Sigmoid colon (tissue), 7 donors: ENCODE results near the gene AMT. TPM values are rescaled to one million over a fixed set of nuclear protein-coding genes. Genes with fewer than 3 reads are reported as not detected.

Experiments
- DNase-seq: peaks from one replicate; pipeline ENCODE4 v3.0.0-alpha.2; 2019
- H3K27ac ChIP-seq, 4 donors: fragments of 200-600 bp; sonication (generic); one replicate each; pipeline ENCODE4 v1.5.1; 2016 to 2019; ENCODE audit warnings: mild to moderate bottlenecking in 1 of 4
- H3K27me3 ChIP-seq, 3 donors: fragments of 200-600 bp; sonication (generic); one replicate each; pipeline ENCODE4 v1.5.1; 2019; ENCODE audit warnings: mild to moderate bottlenecking in 1 of 3
- H3K36me3 ChIP-seq, 4 donors: fragments of 200-600 bp; sonication (generic); one replicate each; pipeline ENCODE4 v1.5.1; 2016 to 2019
- H3K4me1 ChIP-seq, 4 donors: fragments of 200-600 bp; sonication (generic); one replicate each; pipeline ENCODE4 v1.5.1; 2017 to 2019
- H3K4me3 ChIP-seq, 4 donors: fragments of 200-600 bp; sonication (generic); one replicate each; pipeline ENCODE4 v1.5.1; 2017 to 2019; ENCODE audit warnings: mild to moderate bottlenecking in 2 of 4, moderate library complexity in 1 of 4
- H3K9me3 ChIP-seq, 4 donors: fragments of 200-600 bp in 3 of 4; sonication (generic) in 3 of 4; one replicate each; pipeline versions ENCODE4 v1.5.1 to v1.6.1; 2013 to 2019
- EP300 ChIP-seq, 4 donors: sonication (generic); formaldehyde crosslinking; IDR thresholded peaks; one replicate each; pipeline ENCODE4 v1.6.1; 2017; ENCODE audit warnings: antibody characterized with exemption in 4 of 4
- POLR2A ChIP-seq, 2 donors: fragments of 450-650 bp; IDR thresholded peaks; one replicate each; pipeline ENCODE4 v1.6.1; 2016; ENCODE audit warnings: antibody characterized with exemption in 2 of 2, mild to moderate bottlenecking in 2 of 2, moderate library complexity in 2 of 2
- POLR2AphosphoS5 ChIP-seq, 4 donors: sonication (generic); formaldehyde crosslinking; IDR thresholded peaks; one replicate each; pipeline ENCODE4 v1.6.1; 2017; ENCODE audit warnings: antibody characterized with exemption in 4 of 4
- WGBS, 2 donors: extraction: QIAGEN DNeasy Blood & Tissue Kit; methylation state at CpG; one replicate each; pipeline ENCODE4 v1.1.7; 2013; 5-methylcytosine and 5-hydroxymethylcytosine counted together
- intact Hi-C: fragments of 100-400 bp; cut with DNase I; formaldehyde crosslinking; loops from one replicate; pipeline ENCODE4 v1.15.1; 2023
- polyA plus RNA-seq, 3 donors: library from polyadenylated mRNA; stranded (reverse); fragments of 200-250 nt; gene quantifications; one replicate each; pipeline ENCODE4 v1.2.3, GENCODE V29; 2013
- total RNA-seq, 4 donors: library from RNA; depleted of rRNA; stranded (reverse); fragments of >200 nt; gene quantifications; one replicate each; pipeline ENCODE4 v1.1.0, GENCODE V29; 2016
- TF ChIP-seq, protein P1 (sequence below), 4 experiments: fragments of 450-650 bp in 3 of 4; fragments of 200-600 bp in 1 of 4; IDR thresholded peaks; one replicate each; pipeline ENCODE4 v1.5.1; 2016 to 2019; ENCODE audit warnings: antibody characterized with exemption in 4 of 4, mild to moderate bottlenecking in 3 of 4, moderate library complexity in 2 of 4
- donor health status: healthy with polysubstance abuse.
- donor health status: Bipolar disorder and iron deficiency.
- donor health status: healthy.

AMT gene
- total and polyA plus RNA-seq, 7 donors: 3.1 to 16.1 (median 11.5) TPM

DNA sequence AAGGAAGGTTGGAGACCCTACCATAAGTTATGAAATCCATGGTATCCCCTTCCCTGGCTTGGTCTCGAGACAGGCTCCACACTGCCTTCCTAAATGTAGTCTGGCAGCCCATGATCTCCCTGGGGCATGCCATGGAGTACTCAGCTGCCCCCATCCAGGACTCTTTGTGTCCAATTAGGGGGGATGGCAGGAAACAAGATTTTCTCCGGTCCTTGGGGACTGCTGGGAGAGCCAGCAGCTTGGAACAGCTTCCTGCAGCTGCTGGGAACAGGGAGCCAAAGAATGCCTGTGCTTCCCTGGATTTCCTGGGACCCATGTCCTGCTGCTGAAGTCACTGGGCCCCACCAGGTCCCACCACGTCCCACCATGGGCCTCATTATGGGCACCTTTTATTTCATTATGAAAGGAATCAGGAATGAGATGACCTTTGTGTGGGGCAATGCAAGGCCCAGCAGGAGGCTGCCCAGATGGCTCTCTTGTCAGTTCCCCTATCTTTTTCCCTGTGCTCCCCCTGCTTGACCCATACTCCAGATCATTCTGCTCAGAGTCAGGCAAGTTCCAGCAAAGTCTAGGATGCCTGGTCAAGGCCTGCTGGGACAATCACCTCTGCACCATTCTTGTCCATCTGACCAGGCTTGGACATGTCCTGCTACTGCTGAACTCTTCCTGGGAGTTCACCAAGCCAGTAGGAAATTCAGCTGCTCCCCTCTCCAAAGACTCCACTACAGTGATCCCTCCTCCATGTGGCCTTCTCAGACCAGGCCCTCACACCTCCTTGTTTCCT lies 32.8 kb upstream of the AMT start:
- intact Hi-C loops: no loop called here
- no peak for TF ChIP-seq EP300 (IDR thresholded peaks at IDR 0.05)
- TF ChIP-seq POLR2AphosphoS5 (IDR thresholded peaks at IDR 0.05): no peak
- TF ChIP-seq, protein P1, sequence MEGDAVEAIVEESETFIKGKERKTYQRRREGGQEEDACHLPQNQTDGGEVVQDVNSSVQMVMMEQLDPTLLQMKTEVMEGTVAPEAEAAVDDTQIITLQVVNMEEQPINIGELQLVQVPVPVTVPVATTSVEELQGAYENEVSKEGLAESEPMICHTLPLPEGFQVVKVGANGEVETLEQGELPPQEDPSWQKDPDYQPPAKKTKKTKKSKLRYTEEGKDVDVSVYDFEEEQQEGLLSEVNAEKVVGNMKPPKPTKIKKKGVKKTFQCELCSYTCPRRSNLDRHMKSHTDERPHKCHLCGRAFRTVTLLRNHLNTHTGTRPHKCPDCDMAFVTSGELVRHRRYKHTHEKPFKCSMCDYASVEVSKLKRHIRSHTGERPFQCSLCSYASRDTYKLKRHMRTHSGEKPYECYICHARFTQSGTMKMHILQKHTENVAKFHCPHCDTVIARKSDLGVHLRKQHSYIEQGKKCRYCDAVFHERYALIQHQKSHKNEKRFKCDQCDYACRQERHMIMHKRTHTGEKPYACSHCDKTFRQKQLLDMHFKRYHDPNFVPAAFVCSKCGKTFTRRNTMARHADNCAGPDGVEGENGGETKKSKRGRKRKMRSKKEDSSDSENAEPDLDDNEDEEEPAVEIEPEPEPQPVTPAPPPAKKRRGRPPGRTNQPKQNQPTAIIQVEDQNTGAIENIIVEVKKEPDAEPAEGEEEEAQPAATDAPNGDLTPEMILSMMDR (IDR thresholded peaks at IDR 0.05): no peak
- no peak for TF ChIP-seq POLR2A (IDR thresholded peaks at IDR 0.05)
- Histone ChIP-seq H3K4me3 (no peak overlapping the region), H3K27me3 (no peaks in the 10 kb centered on the region), H3K27ac (no peak overlapping the region), H3K4me1 (peaks cover 0 to 7% (median 0%) of the 10 kb centered on the region in 4 donors), H3K36me3 (no peaks in the 10 kb centered on the region), H3K9me3 (no peaks in the 10 kb centered on the region)
- no peak for DNase-seq
- WGBS, 2 donors: 77 to 82% methylated on average over 3 of the region's 3 CpGs

DNA sequence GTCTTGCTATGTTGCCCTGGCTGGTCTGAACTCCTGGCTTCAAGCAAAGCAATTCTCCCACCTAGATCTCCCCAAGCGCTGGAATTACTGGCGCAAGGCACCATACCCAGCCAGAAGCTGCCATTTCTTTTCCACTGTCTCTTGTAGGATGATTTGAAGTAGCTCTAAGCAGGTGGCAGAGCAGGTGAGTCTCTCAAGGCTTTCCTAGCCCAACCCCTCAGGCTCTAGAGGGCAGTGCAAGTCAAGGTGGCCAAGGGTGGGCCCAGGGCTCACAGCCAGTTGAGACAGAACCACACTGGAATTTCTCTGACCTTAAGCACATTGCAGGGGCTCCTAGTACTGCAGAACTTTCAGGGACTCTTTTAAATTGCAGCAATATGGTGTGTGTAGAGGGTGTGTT lies 32.2 kb upstream of the AMT start:
- 72 to 74% methylated on average over 2 of the region's 2 CpGs for WGBS, 2 donors
- intact Hi-C loops: no loop called here
- H3K27ac ChIP-seq: no peak overlapping the region

DNA sequence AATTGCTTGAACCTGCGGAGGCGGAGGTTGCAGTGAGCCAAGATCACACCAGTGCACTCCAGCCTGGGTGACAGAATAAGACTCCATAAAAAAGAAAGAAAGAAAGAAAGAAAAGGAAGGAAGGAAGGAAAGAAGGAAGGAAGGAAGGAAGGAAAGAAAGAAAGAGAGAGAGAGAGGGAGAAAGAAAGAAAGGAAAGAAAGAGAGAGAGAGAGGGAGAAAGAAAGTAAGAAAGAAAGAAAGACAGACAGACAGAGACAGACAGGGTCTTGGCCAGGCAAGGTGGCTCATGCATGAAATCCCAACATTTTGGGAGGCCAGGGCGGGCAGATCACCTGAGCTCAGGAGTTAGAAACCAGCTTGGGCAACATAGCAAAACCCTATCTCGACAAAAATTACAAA lies 31.3 kb upstream of the AMT start:
- H3K27me3 ChIP-seq: no peaks in the 10 kb centered on the region
- 96 to 97% methylated on average over 4 of the region's 4 CpGs for WGBS, 2 donors
- TF ChIP-seq, protein P1 (IDR thresholded peaks at IDR 0.05): no peak
- TF ChIP-seq POLR2AphosphoS5 (IDR thresholded peaks at IDR 0.05) (no peak), POLR2A (IDR thresholded peaks at IDR 0.05) (no peak), EP300 (IDR thresholded peaks at IDR 0.05) (no peak)
- no peaks in the 10 kb centered on the region for H3K9me3 ChIP-seq
- no peak overlapping the region for H3K4me3 ChIP-seq
- H3K36me3 ChIP-seq: no peaks in the 10 kb centered on the region
- peaks cover 0 to 10% (median 2%) of the 10 kb centered on the region in 4 donors for H3K4me1 ChIP-seq
- DNase-seq: no peak
- no peak overlapping the region for H3K27ac ChIP-seq
- intact Hi-C loops: no loop called here

More for the DNA sequence above, 32.2 kb upstream of the AMT start:
- no peak for DNase-seq
- Histone ChIP-seq H3K36me3 (no peaks in the 10 kb centered on the region), H3K4me1 (peaks cover 0 to 7% (median 0%) of the 10 kb centered on the region in 4 donors), H3K4me3 (no peak overlapping the region), H3K27me3 (no peaks in the 10 kb centered on the region), H3K9me3 (no peaks in the 10 kb centered on the region)
- TF ChIP-seq EP300 (IDR thresholded peaks at IDR 0.05): no peak
- no peak for TF ChIP-seq POLR2AphosphoS5 (IDR thresholded peaks at IDR 0.05)
- TF ChIP-seq, protein P1 (IDR thresholded peaks at IDR 0.05): no peak
- no peak for TF ChIP-seq POLR2A (IDR thresholded peaks at IDR 0.05)

DNA sequence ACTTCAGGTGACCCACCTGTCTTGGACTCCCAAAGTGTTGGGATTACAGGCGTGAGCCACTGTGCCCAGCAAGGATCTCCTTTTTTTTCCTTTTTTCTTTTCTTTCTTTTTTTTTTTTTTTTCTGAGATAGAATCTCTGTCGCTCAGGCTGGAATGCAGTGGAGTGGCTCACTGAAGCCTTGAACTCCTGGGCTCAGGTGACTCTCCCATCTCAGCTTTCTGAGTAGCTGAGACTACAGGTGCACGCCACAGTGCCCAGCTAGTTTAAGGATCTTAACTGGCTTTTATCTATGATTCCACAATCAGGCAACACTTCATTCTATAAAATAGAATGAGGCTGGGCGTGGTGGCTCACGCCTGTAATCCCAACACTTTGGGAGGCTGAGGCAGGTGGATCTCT lies 23.1 kb upstream of the AMT start:
- Histone ChIP-seq H3K27ac (no peak overlapping the region), H3K4me1 (peaks cover 0 to 15% (median 11%) of the 10 kb centered on the region in 4 donors), H3K27me3 (no peaks in the 10 kb centered on the region), H3K36me3 (no peaks in the 10 kb centered on the region), H3K4me3 (no peak overlapping the region), H3K9me3 (no peaks in the 10 kb centered on the region)
- no peak for TF ChIP-seq POLR2AphosphoS5 (IDR thresholded peaks at IDR 0.05)
- TF ChIP-seq, protein P1 (IDR thresholded peaks at IDR 0.05): no peak
- TF ChIP-seq POLR2A (IDR thresholded peaks at IDR 0.05): no peak
- no peak for TF ChIP-seq EP300 (IDR thresholded peaks at IDR 0.05)
- intact Hi-C loops: loop anchor here (5.0 kb wide), 2 partner anchors 148 to 458 kb away; no protein-coding TSS in a partner anchor
- WGBS, 2 donors: 83 to 91% methylated on average over 5 of the region's 5 CpGs
- DNase-seq: no peak
